ENCODE measurements around the gene SMU1. TPM values are rescaled to one million over a fixed set of nuclear protein-coding genes. Genes with fewer than 3 reads are reported as not detected.

The SMU1 gene
- total RNA-seq, 4 donors from 2014 or later = 14.3 to 18.5 (median 16.7) TPM

DNA sequence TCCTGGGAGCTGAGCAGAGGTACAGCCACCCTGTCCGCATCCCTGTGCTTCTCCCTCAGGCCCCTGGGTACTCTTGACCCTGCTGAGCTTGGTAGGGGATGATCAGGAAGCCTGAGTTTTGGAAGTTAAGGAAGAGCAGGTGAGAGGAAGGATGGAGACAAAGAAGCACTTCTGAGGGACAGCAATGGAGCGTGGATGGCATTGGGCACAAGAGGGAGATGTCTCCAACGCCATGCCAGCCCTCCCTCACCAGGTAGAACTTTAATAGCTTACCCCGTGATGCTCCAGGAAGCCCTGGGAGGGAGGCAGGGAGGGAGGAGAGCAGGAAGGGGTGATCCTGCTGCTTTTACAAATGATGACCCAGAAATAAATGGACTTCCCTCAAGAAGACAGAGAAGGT lies 29.9 kb upstream of the SMU1 start:
- 76% methylated on average over 4 of the region's 4 CpGs for WGBS
- H3K27ac ChIP-seq = no peak overlapping the region
- H3K36me3 ChIP-seq = peaks cover 3% of the 10 kb centered on the region
- no peak for DNase-seq (ENCODE audit: low spot score in 2 of 2)
- no peaks in the 10 kb centered on the region for H3K9me3 ChIP-seq
- H3K4me1 ChIP-seq = peaks cover 28% of the 10 kb centered on the region
- H3K4me3 ChIP-seq = no peak overlapping the region
- H3K27me3 ChIP-seq = no peaks in the 10 kb centered on the region
- TF ChIP-seq POLR2AphosphoS5 (IDR thresholded peaks at IDR 0.05) (no peak), EP300 (IDR thresholded peaks at IDR 0.05) (no peak), POLR2A (IDR thresholded peaks at IDR 0.05) (no peak)

DNA sequence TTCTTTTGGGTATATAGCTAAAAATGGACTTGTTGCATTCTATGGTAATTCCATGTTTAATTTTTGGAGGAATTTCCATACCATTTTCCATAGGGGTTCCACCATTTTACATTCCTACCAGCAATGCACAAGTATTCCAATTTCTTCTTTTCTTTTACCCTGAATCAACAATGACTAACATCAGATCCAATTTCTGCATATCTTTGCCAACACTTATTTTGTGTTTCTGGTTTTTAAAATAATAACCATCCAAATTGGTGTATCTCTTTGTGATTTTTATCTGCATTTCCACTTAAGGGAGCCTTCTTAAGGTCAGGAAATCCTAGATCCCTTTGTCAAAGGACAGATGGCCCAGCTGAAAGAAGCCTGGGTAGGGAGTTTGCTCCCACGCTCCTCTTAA lies 29.5 kb upstream of the SMU1 start:
- H3K4me3 ChIP-seq = no peak overlapping the region
- peaks cover 3% of the 10 kb centered on the region for H3K36me3 ChIP-seq
- no peak overlapping the region for H3K27ac ChIP-seq
- H3K27me3 ChIP-seq = no peaks in the 10 kb centered on the region
- TF ChIP-seq POLR2A (IDR thresholded peaks at IDR 0.05) = no peak
- TF ChIP-seq POLR2AphosphoS5 (IDR thresholded peaks at IDR 0.05) = no peak
- no peak for TF ChIP-seq EP300 (IDR thresholded peaks at IDR 0.05)
- TF ChIP-seq, protein P1, sequence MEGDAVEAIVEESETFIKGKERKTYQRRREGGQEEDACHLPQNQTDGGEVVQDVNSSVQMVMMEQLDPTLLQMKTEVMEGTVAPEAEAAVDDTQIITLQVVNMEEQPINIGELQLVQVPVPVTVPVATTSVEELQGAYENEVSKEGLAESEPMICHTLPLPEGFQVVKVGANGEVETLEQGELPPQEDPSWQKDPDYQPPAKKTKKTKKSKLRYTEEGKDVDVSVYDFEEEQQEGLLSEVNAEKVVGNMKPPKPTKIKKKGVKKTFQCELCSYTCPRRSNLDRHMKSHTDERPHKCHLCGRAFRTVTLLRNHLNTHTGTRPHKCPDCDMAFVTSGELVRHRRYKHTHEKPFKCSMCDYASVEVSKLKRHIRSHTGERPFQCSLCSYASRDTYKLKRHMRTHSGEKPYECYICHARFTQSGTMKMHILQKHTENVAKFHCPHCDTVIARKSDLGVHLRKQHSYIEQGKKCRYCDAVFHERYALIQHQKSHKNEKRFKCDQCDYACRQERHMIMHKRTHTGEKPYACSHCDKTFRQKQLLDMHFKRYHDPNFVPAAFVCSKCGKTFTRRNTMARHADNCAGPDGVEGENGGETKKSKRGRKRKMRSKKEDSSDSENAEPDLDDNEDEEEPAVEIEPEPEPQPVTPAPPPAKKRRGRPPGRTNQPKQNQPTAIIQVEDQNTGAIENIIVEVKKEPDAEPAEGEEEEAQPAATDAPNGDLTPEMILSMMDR (IDR thresholded peaks at IDR 0.05) = no peak
- no peak for DNase-seq (ENCODE audit: low spot score in 2 of 2)
- peaks cover 30% of the 10 kb centered on the region for H3K4me1 ChIP-seq
- H3K9me3 ChIP-seq = no peaks in the 10 kb centered on the region
- WGBS = 100% methylated on average over 1 of the region's 1 CpG

GRCh38 chr9:33105504-33105903 lies 29.0 kb upstream of the SMU1 start:
- Histone ChIP-seq H3K27me3 (no peaks in the 10 kb centered on the region), H3K4me1 (peaks cover 30% of the 10 kb centered on the region), H3K27ac (no peak overlapping the region), H3K36me3 (no peaks in the 10 kb centered on the region), H3K9me3 (no peaks in the 10 kb centered on the region), H3K4me3 (no peak overlapping the region)
- no peak for DNase-seq (ENCODE audit: low spot score in 2 of 2)
- TF ChIP-seq POLR2A (IDR thresholded peaks at IDR 0.05) = no peak
- TF ChIP-seq, protein P1 (IDR thresholded peaks at IDR 0.05) = no peak
- TF ChIP-seq POLR2AphosphoS5 (IDR thresholded peaks at IDR 0.05) = no peak
- no peak for TF ChIP-seq EP300 (IDR thresholded peaks at IDR 0.05)
- 69% methylated on average over 5 of the region's 5 CpGs for WGBS

- Histone ChIP-seq H3K27me3 (no peaks in the 10 kb centered on the region), H3K4me1 (peaks cover 30% of the 10 kb centered on the region), H3K27ac (no peak overlapping the region), H3K4me3 (no peak overlapping the region), H3K9me3 (no peaks in the 10 kb centered on the region), H3K36me3 (no peaks in the 10 kb centered on the region)
- no peak for TF ChIP-seq POLR2AphosphoS5 (IDR thresholded peaks at IDR 0.05)
- no peak for TF ChIP-seq POLR2A (IDR thresholded peaks at IDR 0.05)
- TF ChIP-seq, protein P1 (IDR thresholded peaks at IDR 0.05) = no peak
- TF ChIP-seq EP300 (IDR thresholded peaks at IDR 0.05) = no peak
- no peak for DNase-seq (ENCODE audit: low spot score in 2 of 2)
- WGBS = 93% methylated on average over 7 of the region's 7 CpGs
These were observed 27.9 kb upstream of the SMU1 start for GRCh38 chr9:33104401-33104800.

DNA sequence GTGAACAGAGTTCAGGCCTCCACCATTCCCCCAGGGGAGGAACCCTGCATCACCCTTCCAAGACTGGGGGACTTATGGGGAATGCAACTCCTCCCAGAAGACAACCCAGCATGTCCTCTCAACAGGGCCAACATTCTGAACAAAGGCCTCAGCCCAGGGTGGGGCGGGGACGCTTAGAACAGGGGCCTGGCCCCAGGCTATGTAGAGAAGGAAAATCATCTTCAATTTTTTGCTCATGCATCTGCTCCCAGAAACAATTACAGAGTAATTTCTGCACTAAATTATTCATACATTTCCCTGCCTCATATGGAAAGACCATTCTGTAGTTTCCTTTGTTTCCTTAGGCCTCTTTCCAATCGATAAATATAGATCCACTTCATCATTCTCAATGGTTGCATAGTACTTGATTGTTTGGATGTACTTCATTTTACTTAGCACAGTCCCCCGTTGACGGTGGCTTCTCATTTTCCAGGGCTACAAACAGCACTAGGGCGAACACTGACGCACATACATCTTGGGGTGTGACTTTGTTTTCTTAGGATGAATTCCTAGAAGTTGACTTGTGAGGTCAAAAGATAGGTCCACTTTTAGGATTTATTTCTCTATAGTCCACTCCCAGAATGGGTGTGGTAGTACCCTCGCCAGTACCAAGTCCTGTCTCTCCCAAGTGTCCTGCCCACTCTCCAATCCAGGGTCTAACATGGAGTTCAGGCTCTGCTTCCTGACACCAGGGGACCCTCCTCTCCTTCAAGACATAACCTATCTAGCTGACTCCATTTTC lies 27.2 kb upstream of the SMU1 start:
- Histone ChIP-seq H3K4me1 (peaks cover 30% of the 10 kb centered on the region), H3K27ac (no peak overlapping the region), H3K4me3 (no peak overlapping the region), H3K9me3 (no peaks in the 10 kb centered on the region), H3K36me3 (no peaks in the 10 kb centered on the region), H3K27me3 (no peaks in the 10 kb centered on the region)
- 68% methylated on average over 8 of the region's 8 CpGs for WGBS
- DNase-seq (ENCODE audit: low spot score in 2 of 2) = no peak
- TF ChIP-seq, protein P1 (IDR thresholded peaks at IDR 0.05) = no peak
- TF ChIP-seq POLR2AphosphoS5 (IDR thresholded peaks at IDR 0.05) (no peak), POLR2A (IDR thresholded peaks at IDR 0.05) (no peak), EP300 (IDR thresholded peaks at IDR 0.05) (no peak)
